Stimulated activated naive CD8-positive, alpha-beta T cell treated with anti-CD3 and anti-CD28 coated beads, Interleukin-15, Interleukin-2, amounts not matched to agents 100 ng/mL and 50 ng/mL, for 24 hours (primary cell): Measurements from ENCODE around the gene FHIT.

ENCODE experiments used
- H3K27ac Mint-ChIP-seq: one replicate; pipeline ENCODE4 v1.8.0; 2021; ENCODE audit warnings: mild to moderate bottlenecking, mixed read lengths
- H3K27me3 Mint-ChIP-seq: one replicate; pipeline ENCODE4 v1.8.0; 2021; ENCODE audit warnings: mixed read lengths
- H3K36me3 Mint-ChIP-seq: one replicate; pipeline ENCODE4 v1.8.0; 2021; ENCODE audit warnings: low read depth, mixed read lengths
- H3K4me1 Mint-ChIP-seq: one replicate; pipeline ENCODE4 v1.8.0; 2021; ENCODE audit warnings: low read depth, mixed read lengths
- H3K4me3 Mint-ChIP-seq: one replicate; pipeline ENCODE4 v1.8.0; 2021; ENCODE audit warnings: mild to moderate bottlenecking, mixed read lengths
- H3K9me3 Mint-ChIP-seq: one replicate; pipeline ENCODE4 v1.8.0; 2021; ENCODE audit warnings: mixed read lengths

Gene FHIT

DNA sequence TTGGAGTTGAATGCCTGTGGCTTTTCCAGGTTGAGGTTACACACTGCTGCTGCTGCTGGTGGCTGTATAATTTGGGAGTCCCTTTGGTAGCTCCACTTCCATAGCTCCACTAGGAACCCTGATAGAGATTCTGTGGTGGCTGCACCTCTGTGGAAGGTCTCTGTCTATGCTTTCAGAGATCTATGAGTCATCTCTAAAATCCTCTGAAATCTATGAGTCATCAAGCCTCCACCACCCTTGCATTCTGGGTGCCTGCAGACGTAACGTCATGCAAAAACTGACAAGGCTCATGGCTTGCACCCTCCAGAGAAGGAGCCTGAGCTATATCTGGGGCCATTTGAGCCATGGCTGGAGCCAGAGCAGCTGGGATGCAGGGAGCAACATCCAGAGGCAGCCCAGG lies 1164.4 kb downstream of the FHIT start:
- Mint-ChIP-seq H3K27me3 (no peaks in the 10 kb centered on the region), H3K9me3 (peaks cover 23% of the 10 kb centered on the region), H3K4me1 (peaks cover 55% of the 10 kb centered on the region), H3K36me3 (peaks cover 16% of the 10 kb centered on the region), H3K4me3 (no peak overlapping the region), H3K27ac (peak overlapping the region; percentile 48)

DNA sequence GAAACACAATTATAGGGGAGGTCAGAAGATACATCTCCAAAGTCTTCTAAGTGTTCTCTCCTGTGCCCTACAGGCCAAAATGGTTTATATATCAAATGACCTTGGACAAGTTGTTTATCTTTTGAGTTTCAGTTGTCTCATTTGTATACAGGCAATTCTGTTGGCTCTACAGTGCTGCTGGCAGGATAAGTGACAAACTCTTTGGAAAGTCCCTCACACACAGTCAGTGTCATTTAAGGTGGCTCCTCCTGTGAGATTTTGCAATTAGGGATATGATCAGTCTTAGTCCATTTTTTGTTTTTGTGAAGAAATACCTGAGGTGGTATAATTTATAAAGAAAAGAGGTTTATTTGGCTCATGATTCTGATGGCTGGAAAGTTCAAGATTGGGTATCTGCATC lies 1165.6 kb downstream of the FHIT start:
- peaks cover 61% of the 10 kb centered on the region for H3K4me1 Mint-ChIP-seq
- H3K4me3 Mint-ChIP-seq: no peak overlapping the region
- no peak overlapping the region for H3K27ac Mint-ChIP-seq
- peaks cover 16% of the 10 kb centered on the region for H3K36me3 Mint-ChIP-seq
- no peaks in the 10 kb centered on the region for H3K27me3 Mint-ChIP-seq
- H3K9me3 Mint-ChIP-seq: peaks cover 27% of the 10 kb centered on the region

DNA sequence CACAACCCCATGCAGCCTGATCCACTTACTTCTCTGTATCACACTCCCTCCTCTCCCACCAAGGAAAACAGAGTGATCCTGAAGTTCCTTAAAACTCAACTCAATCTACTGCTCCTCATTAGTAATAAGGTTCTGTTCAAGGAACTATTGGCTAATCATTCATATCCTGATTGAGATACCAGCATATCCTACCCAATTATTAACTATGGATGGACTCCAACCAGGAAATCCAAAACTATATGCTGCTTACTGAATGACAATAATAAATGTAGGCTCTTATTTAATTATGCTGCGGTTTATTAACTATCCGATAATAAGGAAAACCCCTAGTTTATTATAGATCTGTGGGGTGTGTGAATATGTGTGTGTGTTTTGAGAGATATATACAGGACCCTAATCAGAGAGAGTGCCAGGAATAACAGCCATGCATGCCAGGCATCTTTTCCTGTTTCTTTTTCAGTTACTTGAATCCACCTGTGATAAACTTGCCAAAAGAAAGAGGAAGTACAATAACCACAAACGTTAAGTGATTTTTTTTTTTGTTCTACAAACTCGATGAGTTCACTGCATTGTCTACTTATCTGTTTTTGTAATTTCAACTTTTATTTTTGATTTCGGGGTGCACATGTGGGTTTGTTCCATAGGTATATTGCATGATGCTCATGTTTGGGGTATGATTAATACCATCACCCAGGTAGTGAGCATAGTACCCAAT lies 1169.7 kb downstream of the FHIT start:
- no peaks in the 10 kb centered on the region for H3K27me3 Mint-ChIP-seq
- peaks cover 27% of the 10 kb centered on the region for H3K9me3 Mint-ChIP-seq
- H3K27ac Mint-ChIP-seq: peak overlapping the region; percentile 26
- peak overlapping the region; percentile 46 for H3K4me3 Mint-ChIP-seq
- peaks cover 68% of the 10 kb centered on the region for H3K4me1 Mint-ChIP-seq
- H3K36me3 Mint-ChIP-seq: peaks cover 11% of the 10 kb centered on the region

DNA sequence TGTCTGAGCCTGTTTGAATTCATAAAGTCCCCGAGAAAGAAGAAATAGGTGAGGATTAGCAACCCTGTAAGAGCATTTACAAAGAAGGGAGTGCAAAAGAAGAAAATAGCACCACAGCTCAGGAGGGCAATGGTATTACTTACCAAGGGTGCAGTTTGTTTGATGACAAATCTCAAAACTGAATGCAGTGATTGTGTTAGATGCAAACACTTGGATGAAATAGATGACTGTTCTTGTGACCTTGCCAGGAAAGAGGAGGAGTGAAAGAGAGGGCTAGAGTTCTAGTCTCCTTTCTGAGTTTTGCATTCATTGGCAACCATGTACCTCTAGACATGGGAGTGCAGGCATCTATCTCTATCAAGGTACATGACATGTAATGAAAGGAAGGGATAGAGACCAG lies 1170.6 kb downstream of the FHIT start:
- peaks cover 63% of the 10 kb centered on the region for H3K4me1 Mint-ChIP-seq
- peaks cover 20% of the 10 kb centered on the region for H3K9me3 Mint-ChIP-seq
- no peak overlapping the region for H3K4me3 Mint-ChIP-seq
- peak overlapping the region; percentile 29 for H3K27ac Mint-ChIP-seq
- H3K36me3 Mint-ChIP-seq: peaks cover 6% of the 10 kb centered on the region
- no peaks in the 10 kb centered on the region for H3K27me3 Mint-ChIP-seq

DNA sequence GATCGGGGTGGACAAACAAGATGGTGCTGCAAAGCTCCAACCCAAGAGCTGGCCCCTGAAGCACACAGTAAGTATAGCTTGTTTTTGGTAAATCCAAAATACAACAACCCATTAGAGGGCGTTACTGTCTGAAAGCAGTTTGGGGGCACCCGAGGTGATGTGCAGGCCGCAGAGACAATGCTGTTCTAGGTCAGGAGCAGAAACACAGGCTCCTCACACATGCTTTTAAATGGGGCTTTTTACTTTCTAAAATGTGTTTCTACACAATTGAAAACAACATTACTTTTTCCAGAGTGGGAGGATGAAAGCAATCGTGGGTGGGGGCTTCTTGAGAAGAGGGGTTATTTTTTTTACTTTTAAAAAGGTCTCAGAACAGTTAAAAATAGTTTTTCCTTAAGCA lies 1172.2 kb downstream of the FHIT start:
- Mint-ChIP-seq H3K27me3 (no peaks in the 10 kb centered on the region), H3K36me3 (no peaks in the 10 kb centered on the region)

DNA sequence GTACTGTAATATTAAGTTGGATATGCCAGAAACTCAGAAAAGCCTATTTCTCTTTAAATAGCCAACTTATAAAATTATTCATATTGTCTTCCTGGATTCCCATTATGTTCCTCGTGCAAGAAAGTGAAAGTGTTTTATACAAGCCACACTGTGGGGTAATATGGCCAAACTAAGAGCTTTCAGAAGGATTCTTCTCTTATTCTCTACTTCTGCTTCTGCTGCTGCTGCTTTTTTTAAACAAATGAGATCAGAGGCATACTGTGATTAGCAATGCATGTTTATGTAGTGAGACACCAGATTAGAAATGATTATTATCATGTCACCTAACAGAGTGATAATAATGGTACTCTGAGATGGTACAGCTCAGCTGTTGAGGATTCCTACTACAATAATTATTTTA lies 1174.9 kb downstream of the FHIT start:
- H3K27ac Mint-ChIP-seq: no peak overlapping the region
- peaks cover 49% of the 10 kb centered on the region for H3K4me1 Mint-ChIP-seq
- no peaks in the 10 kb centered on the region for H3K27me3 Mint-ChIP-seq
- H3K9me3 Mint-ChIP-seq: peaks cover 9% of the 10 kb centered on the region
- no peaks in the 10 kb centered on the region for H3K36me3 Mint-ChIP-seq
- H3K4me3 Mint-ChIP-seq: no peak overlapping the region

More for the DNA sequence above, 1172.2 kb downstream of the FHIT start:
- Mint-ChIP-seq H3K9me3 (peaks cover 13% of the 10 kb centered on the region), H3K27ac (peak overlapping the region; percentile 75), H3K4me1 (peaks cover 60% of the 10 kb centered on the region), H3K4me3 (peak overlapping the region; percentile 38)

DNA sequence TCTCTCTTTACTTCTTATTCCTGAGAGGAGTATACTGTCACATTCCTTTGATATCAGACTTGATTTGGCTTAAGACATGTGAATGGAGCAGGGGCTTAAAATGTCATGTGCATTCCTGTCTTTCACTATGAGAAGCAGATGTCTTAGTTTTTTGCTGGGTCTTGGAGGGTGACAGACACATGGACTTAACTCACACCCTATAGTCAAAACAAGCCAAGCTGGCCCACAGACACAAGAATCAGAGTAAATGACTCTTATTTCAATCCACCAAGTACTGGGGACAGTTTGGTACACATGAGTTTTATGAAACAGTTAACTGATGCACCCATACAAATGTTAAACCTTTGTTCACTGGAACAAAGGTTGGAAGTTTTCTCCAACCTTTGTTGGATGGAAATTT lies 1177.3 kb downstream of the FHIT start:
- Mint-ChIP-seq H3K9me3 (peaks cover 10% of the 10 kb centered on the region), H3K36me3 (no peaks in the 10 kb centered on the region), H3K27ac (no peak overlapping the region), H3K27me3 (no peaks in the 10 kb centered on the region), H3K4me3 (no peak overlapping the region), H3K4me1 (peaks cover 25% of the 10 kb centered on the region)

DNA sequence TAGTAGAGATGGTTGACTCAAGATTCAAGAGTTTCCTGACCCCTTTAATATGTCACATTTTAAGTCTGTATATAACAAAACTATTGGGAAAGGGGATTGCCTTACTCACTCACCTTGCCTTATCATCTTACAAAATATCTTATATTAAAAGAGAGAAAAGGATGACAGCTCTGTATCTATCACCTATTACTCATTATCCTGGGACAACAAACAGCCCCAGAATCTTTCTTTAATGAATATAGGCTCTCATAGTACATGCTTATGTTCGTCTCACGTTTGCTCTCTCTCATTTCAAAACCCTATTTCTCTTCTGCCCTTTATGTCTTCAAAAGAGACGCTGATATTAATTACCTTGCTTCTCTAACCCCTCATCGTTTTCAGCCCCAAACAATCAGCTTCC lies 1178.0 kb downstream of the FHIT start:
- H3K27me3 Mint-ChIP-seq: no peaks in the 10 kb centered on the region
- H3K4me1 Mint-ChIP-seq: peaks cover 18% of the 10 kb centered on the region
- H3K4me3 Mint-ChIP-seq: no peak overlapping the region
- H3K36me3 Mint-ChIP-seq: no peaks in the 10 kb centered on the region
- no peak overlapping the region for H3K27ac Mint-ChIP-seq
- H3K9me3 Mint-ChIP-seq: peaks cover 10% of the 10 kb centered on the region

DNA sequence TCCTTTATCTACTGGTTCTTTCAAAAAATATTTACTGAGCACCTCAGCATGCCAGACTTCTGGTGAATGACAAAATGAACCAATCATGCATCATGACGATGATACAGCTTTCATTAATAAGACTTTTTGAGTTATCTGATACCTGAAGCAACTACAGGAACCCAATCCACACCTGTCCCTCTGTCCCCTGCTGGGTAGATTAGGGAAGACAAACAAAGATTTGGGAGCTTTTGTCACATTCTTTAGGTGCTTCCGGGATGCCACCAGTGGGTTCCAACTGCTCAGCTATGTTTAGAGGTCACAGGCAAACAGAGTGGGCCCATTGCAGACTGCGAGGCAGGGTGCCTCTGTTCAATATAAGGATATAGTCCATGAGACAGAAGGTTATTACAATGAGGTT lies 1180.9 kb downstream of the FHIT start:
- H3K4me1 Mint-ChIP-seq: peaks cover 19% of the 10 kb centered on the region

DNA sequence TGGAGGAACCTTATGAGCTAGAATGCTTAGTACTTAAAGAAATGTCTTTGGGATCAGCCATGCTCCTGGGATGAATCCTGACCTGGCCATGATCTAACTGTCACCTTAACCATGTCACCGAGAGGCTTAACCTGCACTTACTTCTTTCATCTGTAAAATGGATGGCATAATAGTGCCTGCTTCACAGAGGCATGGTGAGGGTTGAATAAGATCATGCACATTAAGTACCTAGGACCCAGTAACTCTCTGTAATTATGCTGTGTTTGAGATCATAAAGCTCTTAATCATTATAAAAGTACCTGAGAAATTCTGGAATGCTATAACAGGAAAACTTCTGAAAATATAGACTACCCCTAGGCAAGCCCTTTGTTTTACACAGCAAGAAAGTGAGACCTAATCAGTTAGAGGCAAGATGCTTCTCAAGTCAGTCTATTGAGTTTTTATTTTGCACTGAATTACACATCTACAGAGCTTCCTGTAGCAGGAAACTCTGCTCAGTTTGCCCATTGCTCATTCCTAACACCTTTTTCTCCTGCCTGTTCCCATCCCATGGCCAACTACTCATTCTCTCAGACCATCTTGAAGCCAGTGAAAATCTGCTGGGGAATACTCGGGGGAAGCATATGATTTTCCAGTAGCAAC lies 1185.9 kb downstream of the FHIT start:
- H3K4me3 Mint-ChIP-seq: no peak overlapping the region
- H3K36me3 Mint-ChIP-seq: no peaks in the 10 kb centered on the region
- H3K9me3 Mint-ChIP-seq: no peaks in the 10 kb centered on the region
- no peak overlapping the region for H3K27ac Mint-ChIP-seq
- peaks cover 42% of the 10 kb centered on the region for H3K4me1 Mint-ChIP-seq
- H3K27me3 Mint-ChIP-seq: no peaks in the 10 kb centered on the region

More for the DNA sequence above, 1180.9 kb downstream of the FHIT start:
- H3K4me3 Mint-ChIP-seq: no peak overlapping the region
- no peak overlapping the region for H3K27ac Mint-ChIP-seq
- H3K9me3 Mint-ChIP-seq: peaks cover 10% of the 10 kb centered on the region
- H3K27me3 Mint-ChIP-seq: no peaks in the 10 kb centered on the region
- H3K36me3 Mint-ChIP-seq: no peaks in the 10 kb centered on the region

DNA sequence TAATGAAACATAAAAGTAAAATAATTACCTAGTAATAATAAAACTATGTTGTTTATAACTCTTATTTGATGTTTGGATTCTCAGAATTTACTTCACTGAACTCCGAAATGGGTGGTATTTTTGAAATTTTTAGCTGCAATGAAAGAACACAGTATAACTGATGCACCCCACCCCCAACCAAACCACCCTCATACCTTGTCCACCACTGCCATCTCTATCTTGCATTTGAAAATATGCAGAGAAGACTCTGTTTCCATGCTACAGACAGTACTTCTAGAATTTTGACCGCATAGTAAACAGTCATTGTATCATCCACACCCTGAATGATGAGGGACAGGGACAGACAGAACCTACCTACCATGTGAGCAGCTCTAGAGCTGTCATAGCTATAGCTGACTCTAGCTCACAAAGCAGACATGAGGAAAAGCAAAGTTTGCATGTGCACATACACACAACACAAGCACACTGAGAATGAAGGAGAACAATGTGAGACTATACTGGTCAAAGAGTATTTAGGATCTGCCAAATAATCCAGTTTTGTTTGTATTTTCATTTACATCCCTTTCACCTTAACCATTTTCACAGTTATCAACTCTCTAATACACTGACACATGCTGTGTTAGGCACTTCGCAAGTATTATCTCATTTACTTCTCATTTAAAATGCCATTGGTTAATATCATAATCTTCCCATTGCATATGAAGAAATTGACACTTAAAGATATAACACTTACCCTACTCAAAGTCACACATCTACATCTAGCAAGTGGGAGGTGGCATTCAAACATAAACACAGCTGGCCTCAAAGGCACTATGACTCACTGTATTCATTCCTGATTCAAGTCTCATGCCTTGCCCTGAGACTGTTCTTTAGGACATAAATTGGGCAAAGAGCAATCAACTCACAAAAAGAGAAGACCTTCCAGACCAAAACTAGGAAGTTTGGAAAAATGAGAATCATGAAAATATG lies 1186.8 kb downstream of the FHIT start:
- no peaks in the 10 kb centered on the region for H3K27me3 Mint-ChIP-seq
- H3K9me3 Mint-ChIP-seq: no peaks in the 10 kb centered on the region
- H3K4me3 Mint-ChIP-seq: no peak overlapping the region
- peaks cover 42% of the 10 kb centered on the region for H3K4me1 Mint-ChIP-seq
- no peaks in the 10 kb centered on the region for H3K36me3 Mint-ChIP-seq
- peak overlapping the region; percentile 68 for H3K27ac Mint-ChIP-seq

DNA sequence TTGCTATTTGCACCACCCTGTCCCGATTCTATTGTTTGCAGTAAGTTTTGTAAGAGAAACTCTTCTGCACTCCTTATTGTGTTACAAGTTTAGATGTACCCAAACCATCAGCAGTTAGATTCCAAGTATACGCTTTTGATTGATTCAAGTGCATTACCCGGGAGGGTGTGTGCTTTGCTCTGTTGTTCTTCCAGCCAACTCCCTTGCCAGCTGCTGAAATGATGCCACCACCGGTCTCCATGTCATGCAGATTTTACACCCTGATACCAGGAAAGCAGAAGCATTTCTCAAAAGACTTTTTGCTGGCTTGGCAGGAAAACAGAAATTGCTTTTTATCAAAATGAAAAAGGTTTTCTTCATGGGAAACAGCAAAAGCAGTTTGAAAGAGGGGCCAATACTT lies 1194.8 kb downstream of the FHIT start:
- Mint-ChIP-seq H3K4me1 (peaks cover 41% of the 10 kb centered on the region), H3K36me3 (no peaks in the 10 kb centered on the region), H3K9me3 (peaks cover 5% of the 10 kb centered on the region), H3K27ac (no peak overlapping the region), H3K27me3 (no peaks in the 10 kb centered on the region), H3K4me3 (no peak overlapping the region)

DNA sequence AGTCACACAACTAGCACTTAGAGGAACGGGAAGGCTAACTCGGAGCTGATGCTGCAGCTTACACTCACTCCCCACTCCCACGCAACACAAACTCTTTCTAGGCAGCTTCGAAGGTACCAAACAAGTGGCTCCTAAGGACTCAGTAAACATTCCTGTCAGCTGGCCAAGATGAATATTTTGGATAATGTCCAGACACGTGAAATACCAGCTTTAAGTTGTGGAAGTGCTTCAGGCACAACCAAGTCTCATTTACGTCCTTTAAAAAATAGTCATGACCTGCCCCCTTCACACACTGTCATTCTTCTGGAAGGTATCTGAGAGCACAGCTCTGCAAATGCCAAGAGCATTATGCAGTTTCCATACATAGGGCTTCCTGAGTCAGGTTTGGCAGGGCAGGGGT lies 1195.5 kb downstream of the FHIT start:
- H3K36me3 Mint-ChIP-seq: no peaks in the 10 kb centered on the region
- H3K9me3 Mint-ChIP-seq: peaks cover 5% of the 10 kb centered on the region
- no peak overlapping the region for H3K27ac Mint-ChIP-seq
- H3K27me3 Mint-ChIP-seq: no peaks in the 10 kb centered on the region
- H3K4me1 Mint-ChIP-seq: peaks cover 39% of the 10 kb centered on the region
- no peak overlapping the region for H3K4me3 Mint-ChIP-seq

DNA sequence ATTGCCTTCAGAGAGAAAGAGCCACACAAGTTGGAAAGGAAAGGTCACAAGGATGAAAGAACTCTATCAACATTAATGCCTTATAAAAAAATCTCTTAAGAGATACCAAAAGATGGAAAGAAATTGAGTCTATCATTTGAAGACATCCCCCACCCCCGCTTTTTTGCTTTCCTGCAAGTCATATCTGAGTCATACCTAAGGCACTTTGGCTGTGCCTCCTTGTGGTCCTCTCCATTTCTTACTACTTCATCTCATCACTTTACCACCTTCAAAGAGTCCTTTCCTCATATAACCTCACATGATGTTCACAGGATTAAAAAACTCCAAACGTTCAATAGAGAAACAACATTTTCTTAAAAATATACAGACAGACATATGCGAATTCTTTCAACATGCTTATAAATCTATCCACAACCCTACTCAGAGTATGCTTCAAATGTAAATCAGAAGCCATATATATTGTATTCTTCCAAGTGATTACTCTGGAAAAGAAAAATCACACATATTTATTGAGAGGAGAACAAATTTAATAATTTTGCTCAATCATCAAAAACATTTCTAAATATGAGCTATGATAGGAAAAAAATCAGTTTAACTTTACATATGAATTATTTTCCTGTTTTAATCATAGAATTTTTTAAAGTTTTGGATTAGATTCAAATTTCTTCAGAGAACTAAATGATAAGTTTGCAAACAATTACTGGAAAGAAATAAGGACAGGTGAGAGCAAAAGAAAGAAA lies 1197.6 kb downstream of the FHIT start:
- peaks cover 43% of the 10 kb centered on the region for H3K4me1 Mint-ChIP-seq

More for the DNA sequence above, 1197.6 kb downstream of the FHIT start:
- Mint-ChIP-seq H3K4me3 (no peak overlapping the region), H3K9me3 (peaks cover 4% of the 10 kb centered on the region), H3K27ac (peak overlapping the region; percentile 3), H3K36me3 (no peaks in the 10 kb centered on the region), H3K27me3 (no peaks in the 10 kb centered on the region)
